Glutamatergic neuron (in vitro differentiated cells): ENCODE measurements around the gene HRAS. TPM values are rescaled to one million over a fixed set of nuclear protein-coding genes. Genes with fewer than 3 reads are reported as not detected.
A peak's percentile ranks its signal among the peaks of the same experiment; 100 is the strongest.

Experiments
- DNase-seq: peaks from one replicate; pipeline ENCODE4 v3.0.0; 2022
- H3K27ac Mint-ChIP-seq: one replicate; pipeline ENCODE4 v1.8.0; 2020; ENCODE audit warnings: mild to moderate bottlenecking, mixed read lengths, inconsistent platforms; ENCODE audit not compliant: unreplicated experiment
- H3K27me3 Mint-ChIP-seq: one replicate; pipeline ENCODE4 v1.8.0; 2020; ENCODE audit warnings: mild to moderate bottlenecking, moderate library complexity, mixed read lengths, inconsistent platforms; ENCODE audit not compliant: unreplicated experiment
- H3K36me3 Mint-ChIP-seq: one replicate; pipeline ENCODE4 v1.8.0; 2020; ENCODE audit warnings: mild to moderate bottlenecking, mixed read lengths, inconsistent platforms; ENCODE audit not compliant: unreplicated experiment
- H3K4me1 Mint-ChIP-seq: one replicate; pipeline ENCODE4 v1.8.0; 2020; ENCODE audit warnings: mild to moderate bottlenecking, low read depth, mixed read lengths, inconsistent platforms; ENCODE audit not compliant: unreplicated experiment
- H3K4me3 Mint-ChIP-seq: one replicate; pipeline ENCODE4 v1.8.0; 2020; ENCODE audit warnings: mild to moderate bottlenecking, mixed read lengths, inconsistent platforms; ENCODE audit not compliant: unreplicated experiment
- H3K9me3 Mint-ChIP-seq: one replicate; pipeline ENCODE4 v1.8.0; 2020; ENCODE audit warnings: mild to moderate bottlenecking, moderate library complexity, mixed read lengths, inconsistent platforms; ENCODE audit not compliant: unreplicated experiment
- CTCF ChIP-seq: fragments of 200-600 bp; sonication (generic); IDR thresholded peaks from one replicate; pipeline ENCODE4 v1.5.0; 2021; ENCODE audit not compliant: partially characterized antibody, unreplicated experiment
- total RNA-seq: library from RNA; stranded (reverse); fragmentation: NEBNext Ultra II Directional; extraction: Animal tissue kit (Norgen Biotek cat#: 25700); gene quantifications from one replicate; pipeline ENCODE4 v1.2.1, GENCODE V29; 2021; ENCODE audit not compliant: unreplicated experiment

Gene HRAS
- total RNA-seq, 1 donor from 2014 or later = 140 TPM

- Mint-ChIP-seq H3K27ac (no peak overlapping the region), H3K36me3 (peaks cover 26% of the 10 kb centered on the region), H3K4me1 (peaks cover 2% of the 10 kb centered on the region), H3K27me3 (peaks cover 6% of the 10 kb centered on the region), H3K9me3 (peaks cover 12% of the 10 kb centered on the region), H3K4me3 (no peak overlapping the region)
- TF ChIP-seq CTCF = no peak
- no peak for DNase-seq
These were observed 20.2 kb downstream of the HRAS start for GRCh38 chr11:515131-515530.

GRCh38 chr11:514606-515005 lies 20.8 kb downstream of the HRAS start:
- no peak for TF ChIP-seq CTCF
- Mint-ChIP-seq H3K9me3 (peaks cover 15% of the 10 kb centered on the region), H3K4me3 (no peak overlapping the region), H3K27me3 (peaks cover 6% of the 10 kb centered on the region), H3K4me1 (peaks cover 2% of the 10 kb centered on the region), H3K27ac (no peak overlapping the region), H3K36me3 (peaks cover 31% of the 10 kb centered on the region)
- DNase-seq = no peak

- peak overlapping the region; percentile 15 for H3K4me3 Mint-ChIP-seq
- peak overlapping the region; percentile 52 for H3K27ac Mint-ChIP-seq
- H3K4me1 Mint-ChIP-seq = peaks cover 2% of the 10 kb centered on the region
- H3K36me3 Mint-ChIP-seq = peaks cover 31% of the 10 kb centered on the region
- H3K27me3 Mint-ChIP-seq = peaks cover 10% of the 10 kb centered on the region
- no peak for DNase-seq
- TF ChIP-seq CTCF = no peak
- peaks cover 17% of the 10 kb centered on the region for H3K9me3 Mint-ChIP-seq
These were observed 22.4 kb downstream of the HRAS start for GRCh38 chr11:512761-513595.

DNA sequence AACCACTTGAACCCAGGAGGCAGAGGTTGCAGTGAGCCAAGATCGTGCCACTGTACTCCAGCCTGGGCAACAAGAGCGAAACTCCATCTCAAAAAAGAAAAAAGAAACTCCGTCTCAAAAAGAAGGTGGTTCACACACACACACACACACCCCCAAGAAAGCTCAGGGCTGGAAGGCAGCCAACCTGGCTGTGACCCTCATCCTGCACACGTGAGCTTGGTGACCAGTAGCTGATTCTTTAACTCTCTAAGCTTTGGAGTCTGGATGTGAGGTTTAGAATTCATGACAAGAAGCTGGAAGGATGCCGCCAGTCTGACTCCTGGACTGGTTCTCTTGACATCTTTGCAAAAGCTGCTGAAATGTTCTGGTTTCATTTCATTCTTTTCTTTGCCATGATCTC lies 26.4 kb downstream of the HRAS start:
- H3K4me3 Mint-ChIP-seq = peak overlapping the region; percentile 25

More for the DNA sequence above, 26.4 kb downstream of the HRAS start:
- Mint-ChIP-seq H3K36me3 (peaks cover 9% of the 10 kb centered on the region), H3K9me3 (peaks cover 10% of the 10 kb centered on the region), H3K4me1 (peaks cover 4% of the 10 kb centered on the region), H3K27me3 (peaks cover 14% of the 10 kb centered on the region), H3K27ac (no peak overlapping the region)
- no peak for TF ChIP-seq CTCF
- no peak for DNase-seq
